ENCODE measurements around the gene PLG.

- TF ChIP-seq, protein P1, sequence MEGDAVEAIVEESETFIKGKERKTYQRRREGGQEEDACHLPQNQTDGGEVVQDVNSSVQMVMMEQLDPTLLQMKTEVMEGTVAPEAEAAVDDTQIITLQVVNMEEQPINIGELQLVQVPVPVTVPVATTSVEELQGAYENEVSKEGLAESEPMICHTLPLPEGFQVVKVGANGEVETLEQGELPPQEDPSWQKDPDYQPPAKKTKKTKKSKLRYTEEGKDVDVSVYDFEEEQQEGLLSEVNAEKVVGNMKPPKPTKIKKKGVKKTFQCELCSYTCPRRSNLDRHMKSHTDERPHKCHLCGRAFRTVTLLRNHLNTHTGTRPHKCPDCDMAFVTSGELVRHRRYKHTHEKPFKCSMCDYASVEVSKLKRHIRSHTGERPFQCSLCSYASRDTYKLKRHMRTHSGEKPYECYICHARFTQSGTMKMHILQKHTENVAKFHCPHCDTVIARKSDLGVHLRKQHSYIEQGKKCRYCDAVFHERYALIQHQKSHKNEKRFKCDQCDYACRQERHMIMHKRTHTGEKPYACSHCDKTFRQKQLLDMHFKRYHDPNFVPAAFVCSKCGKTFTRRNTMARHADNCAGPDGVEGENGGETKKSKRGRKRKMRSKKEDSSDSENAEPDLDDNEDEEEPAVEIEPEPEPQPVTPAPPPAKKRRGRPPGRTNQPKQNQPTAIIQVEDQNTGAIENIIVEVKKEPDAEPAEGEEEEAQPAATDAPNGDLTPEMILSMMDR (conservative IDR thresholded peaks at IDR 0.05 in 1 of 2, IDR thresholded peaks at IDR 0.05 in 1 of 2; ENCODE audit: low read depth in 1 of 2, low read length in 2 of 2): no peak
- TF ChIP-seq EZH2 (IDR thresholded peaks at IDR 0.05; ENCODE audit: low read length, missing control alignments): no peak
Measured at GRCh38 chr6:160750276-160750689, 48.2 kb downstream of the PLG start.

Measured in fibroblast of lung (primary cell).